Smooth muscle cell (in vitro differentiated cells): ENCODE measurements around the gene DENND2D. TPM values are rescaled to one million over a fixed set of nuclear protein-coding genes. Genes with fewer than 3 reads are reported as not detected.

Source experiments
- DNase-seq: peaks from one replicate; lab custom pipeline; 2025; ENCODE audit not compliant: unreplicated experiment; lab: John Stamatoyannopoulos, UW
- H2AFZ ChIP-seq: fragments of 200-600 bp; sonication (generic); 2 replicates; pipeline ENCODE4 v1.6.0; 2016; ENCODE audit warnings: antibody characterized with exemption, low read depth, mild to moderate bottlenecking
- H3F3A ChIP-seq: fragments of 200-600 bp; sonication (generic); 2 replicates; pipeline ENCODE4 v1.6.0; 2017; ENCODE audit warnings: antibody characterized with exemption, low read depth
- H3K27ac ChIP-seq: fragments of 200-600 bp; sonication (generic); 2 replicates; pipeline ENCODE4 v1.5.1; 2016; ENCODE audit warnings: low read depth, mild to moderate bottlenecking
- H3K27me3 ChIP-seq: fragments of 200-600 bp; sonication (generic); 2 replicates; pipeline ENCODE4 v1.6.1; 2016; ENCODE audit warnings: low read depth, mild to moderate bottlenecking
- H3K36me3 ChIP-seq: fragments of 200-600 bp; sonication (generic); 2 replicates; pipeline ENCODE4 v1.5.1; 2016; ENCODE audit warnings: low read depth
- H3K4me1 ChIP-seq: fragments of 200-600 bp; sonication (generic); 2 replicates; pipeline ENCODE4 v1.5.1; 2016; ENCODE audit warnings: low read depth
- H3K4me2 ChIP-seq: fragments of 200-600 bp; sonication (generic); 2 replicates; pipeline ENCODE4 v1.6.0; 2016; ENCODE audit warnings: mild to moderate bottlenecking
- H3K4me3 ChIP-seq: fragments of 200-600 bp; sonication (generic); 2 replicates; pipeline ENCODE4 v1.5.1; 2016; ENCODE audit warnings: mild to moderate bottlenecking
- H3K79me2 ChIP-seq: fragments of 200-600 bp; sonication (generic); 2 replicates; pipeline ENCODE4 v1.6.0; 2016; ENCODE audit warnings: low read depth, mild to moderate bottlenecking
- H3K9ac ChIP-seq: fragments of 200-600 bp; sonication (generic); 2 replicates; pipeline ENCODE4 v1.6.0; 2016; ENCODE audit warnings: low read depth
- H3K9me3 ChIP-seq: fragments of 200-600 bp; sonication (generic); replicated peaks from 2 replicates; pipeline ENCODE4 v1.5.1; 2016; ENCODE audit warnings: low read depth
- H4K20me1 ChIP-seq: fragments of 200-600 bp; sonication (generic); 2 replicates; pipeline ENCODE4 v1.6.0; 2016; ENCODE audit warnings: low read depth
- CTCF ChIP-seq: fragments of 200-600 bp; sonication (generic); IDR thresholded peaks from 2 replicates; pipeline ENCODE4 v1.5.1; 2017; ENCODE audit warnings: borderline replicate concordance, mild to moderate bottlenecking, antibody characterized with exemption; ENCODE audit not compliant: insufficient read depth, poor library complexity, severe bottlenecking
- WGBS: methylation state at CpG from one replicate; pipeline ENCODE4 v1.1.7; 2016; ENCODE audit warnings: low lambda C conversion rate; 5-methylcytosine and 5-hydroxymethylcytosine counted together
- polyA plus RNA-seq: library from polyadenylated mRNA; unstranded; fragments of >200 nt; fragmentation: Nextera tagmentation; extraction: Ambion mirVana; gene quantifications from 2 replicates; pipeline ENCODE4 v1.2.1, GENCODE V29; 2016
- total RNA-seq: library from RNA; depleted of rRNA; stranded (reverse); fragments of >200 nt; gene quantifications from 2 replicates; pipeline ENCODE4 v1.2.3, GENCODE V29; 2014

DENND2D gene
- total and polyA plus RNA-seq, 2 experiments from 2014 or later, result 0.75 to 3.7 TPM

GRCh38 chr1:111192658-111193519 is 7.6 kb downstream of the DENND2D start:
- peak overlapping the region; percentile 60 for H3K9ac ChIP-seq
- H3K4me2 ChIP-seq, result peak overlapping the region; percentile 73
- DNase-seq, result no peak
- WGBS, result 27% methylated on average over 10 of the region's 10 CpGs
- peaks cover 16% of the 10 kb centered on the region for H3K4me1 ChIP-seq
- peak overlapping the region; percentile 77 for H2AFZ ChIP-seq
- no peaks in the 10 kb centered on the region for H3K9me3 ChIP-seq
- H3K27me3 ChIP-seq, result no peaks in the 10 kb centered on the region
- H3F3A ChIP-seq, result peaks cover 28% of the 10 kb centered on the region
- no peaks in the 10 kb centered on the region for H4K20me1 ChIP-seq
- H3K36me3 ChIP-seq, result no peaks in the 10 kb centered on the region
- H3K79me2 ChIP-seq, result no peaks in the 10 kb centered on the region
- peak overlapping the region; percentile 94 for H3K27ac ChIP-seq
- H3K4me3 ChIP-seq, result no peak overlapping the region
- TF ChIP-seq CTCF, result no peak

- H3K79me2 ChIP-seq, result no peaks in the 10 kb centered on the region
- H3K9me3 ChIP-seq, result no peaks in the 10 kb centered on the region
- H3K4me1 ChIP-seq, result peaks cover 16% of the 10 kb centered on the region
- 91% methylated on average over 5 of the region's 5 CpGs for WGBS
- no peak overlapping the region for H2AFZ ChIP-seq
- no peaks in the 10 kb centered on the region for H3K27me3 ChIP-seq
- peaks cover 28% of the 10 kb centered on the region for H3F3A ChIP-seq
- no peaks in the 10 kb centered on the region for H3K36me3 ChIP-seq
- H3K27ac ChIP-seq, result peak overlapping the region; percentile 94
- DNase-seq, result no peak
- H4K20me1 ChIP-seq, result no peaks in the 10 kb centered on the region
- peak overlapping the region; percentile 61 for H3K4me2 ChIP-seq
- TF ChIP-seq CTCF, result no peak
- peak overlapping the region; percentile 60 for H3K9ac ChIP-seq
- H3K4me3 ChIP-seq, result no peak overlapping the region
Measured at GRCh38 chr1:111192074-111192473, 8.4 kb downstream of the DENND2D start.

- Histone ChIP-seq H3K4me3 (no peak overlapping the region), H3K27me3 (no peaks in the 10 kb centered on the region), H3K9me3 (no peaks in the 10 kb centered on the region), H3K9ac (peak overlapping the region; percentile 60), H3K4me2 (peak overlapping the region; percentile 61), H3K36me3 (no peaks in the 10 kb centered on the region), H3K4me1 (peaks cover 16% of the 10 kb centered on the region), H3K27ac (peak overlapping the region; percentile 94), H4K20me1 (no peaks in the 10 kb centered on the region), H3K79me2 (no peaks in the 10 kb centered on the region), H3F3A (peaks cover 28% of the 10 kb centered on the region), H2AFZ (no peak overlapping the region)
- no peak for DNase-seq
- WGBS, result 31% methylated on average over 3 of the region's 3 CpGs
- TF ChIP-seq CTCF, result no peak
Measured at GRCh38 chr1:111191496-111191895, 8.9 kb downstream of the DENND2D start.
